HG02870 (cell line): ENCODE data around the gene IMPG1.

ENCODE experiments used
- ATAC-seq: cut with Tn5 transposase; IDR thresholded peaks from one replicate; pipeline ENCODE4 v1.9.1; 2021; ENCODE audit warnings: mild to moderate bottlenecking, moderate library complexity; ENCODE audit not compliant: unreplicated experiment

The IMPG1 gene

DNA sequence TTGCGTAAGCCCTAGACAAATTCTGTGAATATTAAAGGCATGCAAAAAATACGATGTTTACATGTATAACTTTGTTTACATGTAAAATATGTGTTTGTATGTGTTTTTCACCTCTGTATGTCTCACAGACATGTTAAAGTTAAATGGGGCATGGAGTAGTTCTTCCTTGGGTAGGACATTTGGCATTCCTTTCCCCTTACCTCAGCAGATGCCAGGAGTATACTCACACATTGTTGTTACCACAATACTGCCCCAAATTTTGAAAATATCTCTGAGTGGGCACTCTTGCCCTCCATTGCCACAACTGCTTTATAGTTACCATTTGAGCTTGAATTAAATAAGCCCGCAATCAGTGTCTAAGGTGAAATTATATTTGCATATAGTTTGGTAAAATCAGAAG, 175.9 kb downstream of the IMPG1 start:
- ATAC-seq: no peak

DNA sequence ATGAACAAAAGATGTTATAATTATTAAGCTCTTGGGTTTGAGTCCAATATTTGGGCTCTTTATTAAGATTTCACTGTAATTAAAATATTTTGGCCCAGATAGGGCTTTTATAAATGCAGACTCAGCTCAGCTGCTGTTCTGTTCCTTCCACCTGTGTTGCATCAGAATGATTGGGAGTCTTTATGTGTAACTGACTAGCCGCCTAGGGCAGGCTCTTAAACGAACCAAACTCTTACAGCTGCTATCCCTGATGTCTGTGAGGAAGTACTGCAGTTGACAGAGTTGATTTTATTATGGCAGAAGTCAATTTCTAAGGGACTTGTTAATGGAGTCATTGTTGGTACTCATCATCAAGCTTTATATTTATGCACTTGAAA, 178.7 kb downstream of the IMPG1 start:
- peak; percentile 12 for ATAC-seq

- ATAC-seq: peak; percentile 80
Observed at GRCh38 chr6:75893058-75893775, 179.2 kb downstream of the IMPG1 start.

DNA sequence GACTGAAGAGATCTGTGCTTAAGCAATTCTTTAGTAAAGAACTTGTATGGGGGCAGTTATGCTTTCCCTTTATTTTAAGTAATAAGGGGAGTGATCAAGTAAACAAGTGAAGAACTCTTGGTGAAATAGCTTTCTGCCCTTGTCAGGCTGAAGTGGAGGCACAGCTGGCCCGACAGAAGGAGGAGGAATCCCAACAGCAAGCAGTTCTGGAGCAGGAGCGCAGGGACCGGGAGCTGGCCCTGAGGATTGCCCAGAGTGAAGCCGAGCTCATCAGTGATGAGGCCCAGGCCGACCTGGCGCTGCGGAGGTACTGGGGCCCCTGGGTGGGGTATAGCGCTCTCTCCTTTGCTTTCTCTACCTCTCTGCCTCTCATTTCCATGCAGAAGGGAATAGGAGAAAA, 180.1 kb downstream of the IMPG1 start:
- ATAC-seq: no peak

DNA sequence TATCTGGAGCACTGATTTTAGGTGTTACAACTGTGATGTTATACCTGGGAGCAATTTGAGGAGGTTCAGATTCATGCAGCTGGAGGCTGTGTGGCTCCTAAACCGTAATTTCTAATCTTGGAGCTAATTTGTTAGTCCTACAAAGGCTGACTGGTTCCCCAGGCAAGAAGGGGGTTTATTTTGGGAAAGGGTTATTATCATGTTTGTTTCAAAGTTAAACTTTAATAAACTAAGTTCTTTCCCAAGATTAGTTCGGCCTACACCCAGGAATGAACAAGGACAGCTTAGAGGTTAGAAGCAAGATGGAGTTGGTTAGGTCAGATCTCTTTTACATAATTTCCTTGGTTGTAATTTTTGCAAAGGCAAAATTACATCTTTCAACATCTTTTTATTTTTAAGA, 187.6 kb downstream of the IMPG1 start:
- ATAC-seq: no peak

DNA sequence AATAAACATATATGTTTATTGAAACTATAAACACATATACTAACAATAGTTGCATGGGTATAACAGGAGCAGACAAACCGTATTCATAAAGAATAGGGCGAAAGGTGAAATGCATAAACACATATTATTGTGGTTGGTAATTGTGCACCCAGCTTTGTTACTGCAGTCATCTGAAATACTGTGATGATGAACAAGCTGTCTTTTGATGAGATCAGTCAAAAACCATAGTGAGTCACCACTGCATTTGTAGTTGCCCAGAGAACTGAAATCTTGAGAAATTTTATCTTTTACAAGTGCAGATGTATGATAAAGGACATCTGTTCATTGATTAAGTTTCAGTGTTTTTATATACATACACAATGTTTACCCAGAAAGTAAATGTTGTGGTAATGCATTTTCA, 189.7 kb downstream of the IMPG1 start:
- ATAC-seq: no peak

- ATAC-seq: no peak
Observed at GRCh38 chr6:75880305-75880704, 192.2 kb downstream of the IMPG1 start.

DNA sequence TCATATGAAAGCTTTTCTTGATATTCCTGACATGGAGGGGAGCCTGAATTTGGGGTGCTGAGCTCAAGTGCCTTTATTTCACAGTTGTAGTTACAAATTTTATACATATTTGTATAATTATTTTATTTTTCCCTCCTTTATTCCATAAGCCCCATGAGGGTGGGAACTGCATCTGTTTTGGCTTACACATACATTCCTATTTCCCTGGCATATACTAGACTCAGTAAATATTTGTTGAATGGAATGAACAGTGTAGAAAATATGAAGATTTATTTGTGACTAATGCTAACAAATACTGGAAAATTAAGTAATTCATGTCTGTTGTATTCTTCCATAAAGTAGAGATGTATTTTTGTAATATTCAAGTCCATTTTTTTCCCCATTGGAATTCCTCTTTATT, 196.3 kb downstream of the IMPG1 start:
- no peak for ATAC-seq

- ATAC-seq: no peak
Observed at GRCh38 chr6:75874224-75874623, 198.2 kb downstream of the IMPG1 start.
